Brain microvascular endothelial cell (primary cell): Measurements from ENCODE around the gene ST3GAL3.

Experiments
- DNase-seq: peaks from one replicate; pipeline ENCODE4 v3.0.0-alpha.2; 2020
- H3K27ac ChIP-seq: fragments of 250-450 bp; sonication (Bioruptor Pico); 2 replicates; pipeline ENCODE4 v1.5.1; 2020; ENCODE audit warnings: mild to moderate bottlenecking, moderate library complexity
- H3K27me3 ChIP-seq: fragments of 250-450 bp; sonication (Bioruptor Pico); replicated peaks from 2 replicates; pipeline ENCODE4 v1.5.1; 2020; ENCODE audit warnings: mild to moderate bottlenecking
- H3K36me3 ChIP-seq: fragments of 250-450 bp; sonication (Bioruptor Pico); replicated peaks from 2 replicates; pipeline ENCODE4 v1.5.1; 2020; ENCODE audit warnings: mild to moderate bottlenecking
- H3K4me3 ChIP-seq: 2 replicates; pipeline ENCODE4 v1.5.1; 2011; ENCODE audit warnings: low read depth, mild to moderate bottlenecking, control low read depth, low read length, moderate library complexity
- in situ Hi-C: cut with HindIII; loops from 2 replicates; pipeline ENCODE4 v1.10.0; 2017; ENCODE audit warnings: low sequenced_read_pairs, low pct_ligation_motif_present
- TF ChIP-seq, protein P1 (sequence below): IDR thresholded peaks from 2 replicates; pipeline ENCODE4 v1.5.1; 2011; ENCODE audit warnings: low read depth, mild to moderate bottlenecking, moderate library complexity, low read length, control low read depth, inconsistent platforms; ENCODE audit errors: missing control alignments

Gene ST3GAL3

DNA sequence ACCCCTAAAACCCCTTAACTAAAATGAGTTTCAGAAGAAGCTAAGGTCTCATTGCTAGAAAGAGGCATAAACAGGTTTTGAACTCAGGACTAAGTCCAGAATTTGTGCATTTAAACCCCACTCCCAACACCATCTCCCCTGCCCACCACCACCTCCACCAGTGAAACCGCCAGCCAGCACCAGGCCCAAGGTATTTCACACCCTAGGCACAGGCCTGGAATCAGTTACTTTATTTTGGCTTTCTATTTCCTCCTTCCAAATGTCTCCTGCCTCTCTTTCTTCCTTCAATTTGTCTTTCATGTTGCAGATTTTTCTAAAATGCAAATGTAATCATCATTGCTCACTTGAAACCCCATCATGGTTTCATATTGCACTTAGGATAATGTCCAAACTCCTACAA, 237.5 kb downstream of the ST3GAL3 start:
- H3K27ac ChIP-seq: no peak overlapping the region
- no peaks in the 10 kb centered on the region for H3K36me3 ChIP-seq
- TF ChIP-seq, protein P1, sequence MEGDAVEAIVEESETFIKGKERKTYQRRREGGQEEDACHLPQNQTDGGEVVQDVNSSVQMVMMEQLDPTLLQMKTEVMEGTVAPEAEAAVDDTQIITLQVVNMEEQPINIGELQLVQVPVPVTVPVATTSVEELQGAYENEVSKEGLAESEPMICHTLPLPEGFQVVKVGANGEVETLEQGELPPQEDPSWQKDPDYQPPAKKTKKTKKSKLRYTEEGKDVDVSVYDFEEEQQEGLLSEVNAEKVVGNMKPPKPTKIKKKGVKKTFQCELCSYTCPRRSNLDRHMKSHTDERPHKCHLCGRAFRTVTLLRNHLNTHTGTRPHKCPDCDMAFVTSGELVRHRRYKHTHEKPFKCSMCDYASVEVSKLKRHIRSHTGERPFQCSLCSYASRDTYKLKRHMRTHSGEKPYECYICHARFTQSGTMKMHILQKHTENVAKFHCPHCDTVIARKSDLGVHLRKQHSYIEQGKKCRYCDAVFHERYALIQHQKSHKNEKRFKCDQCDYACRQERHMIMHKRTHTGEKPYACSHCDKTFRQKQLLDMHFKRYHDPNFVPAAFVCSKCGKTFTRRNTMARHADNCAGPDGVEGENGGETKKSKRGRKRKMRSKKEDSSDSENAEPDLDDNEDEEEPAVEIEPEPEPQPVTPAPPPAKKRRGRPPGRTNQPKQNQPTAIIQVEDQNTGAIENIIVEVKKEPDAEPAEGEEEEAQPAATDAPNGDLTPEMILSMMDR: no peak
- in situ Hi-C loops: loop anchor here (25.0 kb wide), 1 partner anchor 183 kb away; no protein-coding TSS in a partner anchor
- DNase-seq: no peak
- H3K27me3 ChIP-seq: no peaks in the 10 kb centered on the region
- no peak overlapping the region for H3K4me3 ChIP-seq

DNA sequence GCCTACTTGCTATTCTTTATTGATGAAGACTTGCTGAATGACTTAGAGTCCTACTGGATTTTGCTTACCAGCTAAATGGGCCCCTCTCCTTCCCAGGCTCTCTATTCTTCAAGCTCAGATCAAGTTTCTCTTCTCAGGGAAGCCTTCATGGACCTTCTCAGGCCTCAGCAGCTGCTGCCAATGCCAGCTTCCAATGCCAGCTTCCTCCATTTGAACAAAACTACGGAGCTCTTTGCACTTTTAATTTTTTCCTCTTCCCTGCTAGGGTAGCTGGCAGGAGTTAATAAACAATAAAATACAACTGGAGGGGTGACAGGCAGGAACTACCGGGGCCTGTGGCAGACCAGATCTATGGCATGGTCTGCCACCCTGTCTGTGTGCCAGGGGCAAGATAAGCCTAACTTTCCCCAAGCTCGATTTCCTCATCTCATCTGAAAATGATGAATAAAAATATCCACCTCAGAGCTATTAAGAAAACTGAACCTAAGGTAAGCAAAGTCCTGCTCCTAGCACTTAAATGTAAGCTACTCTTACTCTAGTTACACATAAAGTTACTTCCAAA, 238.4 kb downstream of the ST3GAL3 start:
- in situ Hi-C loops: loop anchor here (25.0 kb wide), 1 partner anchor 183 kb away; no protein-coding TSS in a partner anchor

DNA sequence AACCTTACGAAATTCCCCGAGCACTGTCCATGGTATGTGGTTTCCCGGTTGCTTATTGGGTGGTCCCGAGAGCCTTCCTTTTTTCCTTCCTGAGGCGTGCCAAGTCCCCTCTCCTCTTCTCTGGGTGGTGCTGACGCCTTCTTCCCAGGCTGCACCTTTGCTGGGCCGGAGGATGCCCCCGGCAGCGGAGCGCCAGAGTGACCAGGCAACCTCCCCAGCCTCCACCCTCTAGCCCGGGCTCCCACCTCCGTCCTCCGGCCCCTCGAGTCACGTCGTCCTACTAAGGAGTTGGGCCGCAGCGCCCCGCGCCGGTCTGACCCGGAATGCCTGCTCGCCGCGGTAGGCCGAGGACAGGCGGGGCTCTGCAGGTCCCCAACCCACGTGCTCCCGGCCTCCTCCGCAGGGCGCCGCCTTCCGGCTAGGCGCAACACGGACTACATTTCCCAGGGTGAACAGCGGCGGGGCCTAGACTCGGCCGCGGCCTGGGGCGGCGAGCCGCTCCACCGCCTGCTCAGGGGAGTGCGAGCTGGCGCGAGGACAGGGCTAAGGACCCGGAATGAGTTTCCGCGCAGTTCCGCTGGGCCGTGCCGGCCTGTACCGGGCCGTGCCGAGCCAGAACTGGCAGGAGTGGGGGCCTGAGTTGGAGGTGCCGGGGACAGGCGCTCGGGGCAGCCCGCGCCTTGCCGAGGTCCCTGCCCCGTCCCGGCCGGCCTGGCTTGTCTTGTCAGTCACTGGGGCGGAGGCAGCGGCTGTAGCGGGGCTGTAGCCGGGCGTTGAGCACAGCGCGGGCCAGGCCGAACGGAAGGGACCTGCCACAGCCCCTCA, 239.1 kb downstream of the ST3GAL3 start, which contains the start of gene IPO13:
Gene IPO13, plus strand, starts transcription at position 715 of the 825 bp plus-strand sequence. CDS start 651 bp downstream, outside the sequence.
- peak; percentile 87 for DNase-seq
- peak within 1 kb of the TSS; percentile 100 for H3K27ac ChIP-seq
- TF ChIP-seq, protein P1: peak; percentile 60
- in situ Hi-C loops: loop anchor here (25.0 kb wide), 1 partner anchor 184 kb away; no protein-coding TSS in a partner anchor
- H3K27me3 ChIP-seq: no peaks in the 10 kb centered on the region
- H3K36me3 ChIP-seq: peaks cover 8% of the 10 kb centered on the region
- H3K4me3 ChIP-seq: peak within 1 kb of the TSS; percentile 90

More for the DNA sequence above, 238.4 kb downstream of the ST3GAL3 start:
- Histone ChIP-seq H3K4me3 (peak overlapping the region; percentile 90), H3K36me3 (peaks cover 8% of the 10 kb centered on the region), H3K27me3 (no peaks in the 10 kb centered on the region), H3K27ac (no peak overlapping the region)
- TF ChIP-seq, protein P1: no peak
- no peak for DNase-seq

DNA sequence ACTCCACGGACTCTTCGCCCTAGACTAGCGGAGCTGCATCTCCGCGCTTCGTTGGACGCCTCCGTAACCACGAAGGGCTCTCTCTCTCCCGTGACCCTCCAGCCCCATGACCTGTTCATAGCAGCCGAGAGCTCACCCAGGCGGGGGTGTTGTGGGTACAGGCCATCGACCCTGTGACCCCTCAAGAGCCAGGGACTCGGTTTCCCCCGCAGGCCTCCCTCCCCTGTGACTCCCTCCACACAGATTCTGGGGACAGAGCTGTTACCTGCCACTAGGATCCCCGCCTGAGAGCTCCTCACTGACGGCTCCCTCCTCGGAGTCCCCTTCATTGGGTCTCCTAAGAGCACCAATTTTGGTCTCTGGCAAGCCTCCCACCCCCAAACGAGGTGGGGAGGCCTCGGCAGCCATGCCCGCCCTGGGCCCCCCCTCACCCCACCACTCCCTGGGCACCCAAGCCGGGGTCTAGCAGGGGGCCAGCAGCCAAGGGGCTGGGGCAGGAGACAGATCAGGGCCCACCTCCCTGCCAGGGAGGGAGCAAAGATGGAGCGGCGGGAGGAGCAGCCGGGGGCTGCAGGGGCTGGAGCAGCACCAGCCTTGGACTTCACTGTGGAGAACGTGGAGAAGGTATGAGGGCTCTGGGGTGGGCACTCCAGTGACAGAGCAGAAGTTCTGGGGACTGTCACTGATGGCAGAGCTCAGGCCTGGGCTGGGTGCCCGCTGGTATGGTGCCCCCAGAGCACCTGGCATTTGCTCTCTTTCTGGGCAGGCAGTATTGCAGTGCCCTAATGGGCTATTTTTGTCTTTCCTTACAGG, 239.9 kb downstream of the ST3GAL3 start:
- Histone ChIP-seq H3K36me3 (peaks cover 8% of the 10 kb centered on the region), H3K4me3 (peak overlapping the region; percentile 90), H3K27ac (peak overlapping the region; percentile 100), H3K27me3 (no peaks in the 10 kb centered on the region)
- no peak for DNase-seq
- in situ Hi-C loops: loop anchor here (25.0 kb wide), 1 partner anchor 185 kb away; no protein-coding TSS in a partner anchor
- TF ChIP-seq, protein P1: peak; percentile 1

DNA sequence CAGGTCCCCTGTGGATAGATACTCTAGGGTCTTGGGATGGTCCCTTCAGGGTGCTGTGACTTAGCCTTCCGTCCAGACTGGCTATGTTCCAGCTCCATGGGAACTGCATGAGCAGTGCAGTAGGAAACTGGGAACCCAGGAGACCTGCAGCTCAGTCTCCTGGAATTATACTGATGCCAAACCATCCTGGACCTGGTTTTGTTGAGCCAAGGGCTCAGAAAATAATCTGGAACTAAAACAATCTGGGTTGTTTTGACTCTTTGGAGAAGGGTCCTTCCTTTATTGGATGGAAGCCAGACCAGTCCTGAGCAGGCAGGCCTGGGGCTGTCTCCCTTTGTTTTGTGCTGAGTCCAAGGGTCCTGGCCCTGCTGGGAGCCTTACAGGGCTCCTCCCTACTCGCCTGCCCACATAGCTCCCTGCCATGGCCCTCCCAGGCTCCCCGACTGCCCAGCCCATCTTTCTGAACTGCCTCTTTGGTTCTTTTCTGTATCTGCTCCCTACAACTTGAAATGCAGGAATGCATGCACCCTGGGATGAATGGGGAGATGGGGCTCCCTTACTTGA, 240.6 kb downstream of the ST3GAL3 start:
- Histone ChIP-seq H3K36me3 (peaks cover 8% of the 10 kb centered on the region), H3K27ac (no peak overlapping the region), H3K4me3 (peak overlapping the region; percentile 90), H3K27me3 (no peaks in the 10 kb centered on the region)
- in situ Hi-C loops: loop anchor here (25.0 kb wide), 1 partner anchor 186 kb away; no protein-coding TSS in a partner anchor
- TF ChIP-seq, protein P1: no peak
- no peak for DNase-seq
